Measurements from ENCODE around the gene ARHGAP10.

Gene ARHGAP10, protein sequence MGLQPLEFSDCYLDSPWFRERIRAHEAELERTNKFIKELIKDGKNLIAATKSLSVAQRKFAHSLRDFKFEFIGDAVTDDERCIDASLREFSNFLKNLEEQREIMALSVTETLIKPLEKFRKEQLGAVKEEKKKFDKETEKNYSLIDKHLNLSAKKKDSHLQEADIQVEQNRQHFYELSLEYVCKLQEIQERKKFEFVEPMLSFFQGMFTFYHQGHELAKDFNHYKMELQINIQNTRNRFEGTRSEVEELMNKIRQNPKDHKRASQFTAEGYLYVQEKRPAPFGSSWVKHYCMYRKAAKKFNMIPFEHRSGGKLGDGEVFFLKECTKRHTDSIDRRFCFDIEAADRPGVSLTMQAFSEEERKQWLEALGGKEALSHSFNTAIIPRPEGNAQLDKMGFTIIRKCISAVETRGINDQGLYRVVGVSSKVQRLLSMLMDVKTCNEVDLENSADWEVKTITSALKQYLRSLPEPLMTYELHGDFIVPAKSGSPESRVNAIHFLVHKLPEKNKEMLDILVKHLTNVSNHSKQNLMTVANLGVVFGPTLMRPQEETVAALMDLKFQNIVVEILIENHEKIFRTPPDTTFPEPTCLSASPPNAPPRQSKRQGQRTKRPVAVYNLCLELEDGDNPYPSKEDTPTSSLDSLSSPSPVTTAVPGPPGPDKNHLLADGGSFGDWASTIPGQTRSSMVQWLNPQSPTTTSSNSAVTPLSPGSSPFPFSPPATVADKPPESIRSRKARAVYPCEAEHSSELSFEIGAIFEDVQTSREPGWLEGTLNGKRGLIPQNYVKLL

DNA sequence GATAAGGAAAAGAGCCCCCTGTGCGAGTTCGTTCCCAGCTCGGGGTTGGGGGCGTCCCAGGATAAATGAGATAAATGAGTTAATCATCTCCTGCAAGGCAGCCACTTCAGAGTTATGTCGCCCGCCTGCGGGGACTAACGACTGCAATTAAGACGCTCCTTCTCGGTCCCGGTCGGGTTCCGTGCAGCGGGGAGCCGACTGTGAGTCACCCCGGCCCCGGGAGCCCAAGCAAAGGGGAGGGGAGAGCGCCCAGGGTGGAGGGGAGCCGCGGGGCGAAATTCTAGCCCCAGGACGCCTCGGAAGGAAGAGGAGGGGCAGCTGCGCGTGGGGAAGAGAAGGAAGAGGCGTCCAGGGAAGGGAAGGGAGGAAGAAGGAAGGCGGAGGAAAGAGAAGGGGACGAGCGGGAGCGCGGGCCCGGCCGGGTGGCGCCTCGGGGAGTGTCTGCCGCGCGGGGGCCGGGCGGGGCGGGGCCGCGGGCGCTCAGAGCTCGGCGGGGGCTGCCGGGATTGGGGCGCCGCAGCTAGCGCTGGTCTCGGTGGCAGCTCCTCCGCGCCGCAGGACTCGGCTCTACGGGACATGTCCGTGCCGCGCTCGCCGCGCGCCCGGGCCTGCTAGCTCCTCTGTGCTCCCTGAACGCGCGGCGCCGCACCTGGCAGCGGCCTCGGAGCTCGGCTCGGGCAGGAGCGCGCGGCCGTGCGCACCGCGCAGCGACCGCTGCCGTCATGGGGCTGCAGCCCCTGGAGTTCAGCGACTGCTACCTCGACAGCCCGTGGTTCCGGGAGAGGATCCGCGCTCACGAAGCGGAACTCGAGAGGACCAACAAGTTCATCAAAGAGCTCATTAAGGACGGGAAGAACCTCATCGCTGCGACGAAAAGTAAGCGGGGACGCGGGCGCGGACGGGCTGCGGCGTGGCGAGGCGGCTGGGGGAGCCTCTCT lies at the start of gene ARHGAP10:
Gene ARHGAP10, plus strand, starts transcription at position 509 of the 938 bp plus-strand sequence. Its CDS starts 214 bp downstream, at position 723.
- no peak within 1 kb of the TSS for H3K27ac ChIP-seq (ENCODE audit: low read length)
- DNase-seq (ENCODE audit: low read depth, low spot score): no peak

DNA sequence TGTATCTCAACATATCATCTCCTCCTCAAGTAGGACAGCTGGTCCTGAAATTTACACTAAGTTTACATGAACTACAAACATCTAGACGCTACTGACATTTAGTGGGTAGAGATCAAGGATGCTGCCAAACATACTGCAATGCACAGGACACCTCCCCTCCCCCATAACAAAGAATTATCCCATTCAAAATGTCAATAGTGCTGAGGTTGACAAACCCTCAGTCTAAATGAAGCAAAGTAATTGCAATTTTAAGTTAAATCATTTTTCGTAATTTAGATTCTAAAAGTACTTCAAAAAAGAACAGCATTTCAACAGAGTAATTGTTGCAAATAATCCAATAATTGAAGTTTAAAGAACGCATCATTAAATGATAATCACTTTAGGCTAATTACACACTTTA lies 49.1 kb upstream of the ARHGAP10 start:
- no peaks in the 10 kb centered on the region for H3K9me3 ChIP-seq (ENCODE audit: control insufficient read depth, insufficient read depth, low read length)
- H3K27me3 ChIP-seq (ENCODE audit: control insufficient read depth, insufficient read depth, low read length): no peaks in the 10 kb centered on the region
- no peak overlapping the region for H3K4me3 ChIP-seq (ENCODE audit: low read length)
- no CpG with 5 or more reads among the region's 3 CpGs for WGBS (ENCODE audit: insufficient coverage, insufficient read length)
- H3K4me1 ChIP-seq (ENCODE audit: control insufficient read depth, insufficient read depth, low read length): no peaks in the 10 kb centered on the region
- H3K27ac ChIP-seq (ENCODE audit: low read length): no peak overlapping the region
- DNase-seq (ENCODE audit: low read depth, low spot score): no peak
- H3K36me3 ChIP-seq (ENCODE audit: control insufficient read depth, insufficient read depth, low read length): no peaks in the 10 kb centered on the region

More for the DNA sequence above, at the start of gene ARHGAP10:
- Histone ChIP-seq H3K9me3 (ENCODE audit: control insufficient read depth, insufficient read depth, low read length) (no peaks in the 10 kb centered on the region), H3K36me3 (ENCODE audit: control insufficient read depth, insufficient read depth, low read length) (no peaks in the 10 kb centered on the region), H3K4me1 (ENCODE audit: control insufficient read depth, insufficient read depth, low read length) (peaks cover 3% of the 10 kb centered on the region; the same call in 1 of the 2 replicates), H3K27me3 (ENCODE audit: control insufficient read depth, insufficient read depth, low read length) (peaks cover 9% of the 10 kb centered on the region; the same call in 1 of the 2 replicates), H3K4me3 (ENCODE audit: low read length) (peak within 1 kb of the TSS; percentile 86)
- WGBS (ENCODE audit: insufficient coverage, insufficient read length): no CpG with 5 or more reads among the region's 106 CpGs

DNA sequence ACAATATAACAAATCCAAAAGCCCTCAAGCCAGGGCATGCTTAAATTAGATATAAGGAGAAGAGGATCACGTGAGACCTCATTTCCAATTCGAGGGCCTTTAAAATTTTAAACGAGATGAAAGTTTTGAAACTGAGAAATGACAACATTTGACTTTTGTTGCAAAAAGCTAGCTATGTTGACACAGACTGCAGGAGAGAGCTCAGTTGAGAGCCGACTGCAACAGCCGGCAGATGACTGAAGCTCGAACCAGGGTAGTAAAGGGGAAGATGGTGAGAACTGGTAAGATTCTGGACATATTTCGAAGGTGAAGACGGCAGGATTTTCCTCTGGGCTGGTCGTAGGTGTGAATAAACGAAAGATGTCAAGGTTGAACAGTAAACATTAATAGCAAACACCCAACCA lies 48.7 kb upstream of the ARHGAP10 start:
- Histone ChIP-seq H3K4me3 (ENCODE audit: low read length) (peak overlapping the region; percentile 73; the same call in 1 of the 2 replicates), H3K36me3 (ENCODE audit: control insufficient read depth, insufficient read depth, low read length) (no peaks in the 10 kb centered on the region), H3K4me1 (ENCODE audit: control insufficient read depth, insufficient read depth, low read length) (no peaks in the 10 kb centered on the region), H3K27ac (ENCODE audit: low read length) (no peak overlapping the region), H3K27me3 (ENCODE audit: control insufficient read depth, insufficient read depth, low read length) (no peaks in the 10 kb centered on the region), H3K9me3 (ENCODE audit: control insufficient read depth, insufficient read depth, low read length) (no peaks in the 10 kb centered on the region)
- no CpG with 5 or more reads among the region's 10 CpGs for WGBS (ENCODE audit: insufficient coverage, insufficient read length)
- DNase-seq (ENCODE audit: low read depth, low spot score): no peak

DNA sequence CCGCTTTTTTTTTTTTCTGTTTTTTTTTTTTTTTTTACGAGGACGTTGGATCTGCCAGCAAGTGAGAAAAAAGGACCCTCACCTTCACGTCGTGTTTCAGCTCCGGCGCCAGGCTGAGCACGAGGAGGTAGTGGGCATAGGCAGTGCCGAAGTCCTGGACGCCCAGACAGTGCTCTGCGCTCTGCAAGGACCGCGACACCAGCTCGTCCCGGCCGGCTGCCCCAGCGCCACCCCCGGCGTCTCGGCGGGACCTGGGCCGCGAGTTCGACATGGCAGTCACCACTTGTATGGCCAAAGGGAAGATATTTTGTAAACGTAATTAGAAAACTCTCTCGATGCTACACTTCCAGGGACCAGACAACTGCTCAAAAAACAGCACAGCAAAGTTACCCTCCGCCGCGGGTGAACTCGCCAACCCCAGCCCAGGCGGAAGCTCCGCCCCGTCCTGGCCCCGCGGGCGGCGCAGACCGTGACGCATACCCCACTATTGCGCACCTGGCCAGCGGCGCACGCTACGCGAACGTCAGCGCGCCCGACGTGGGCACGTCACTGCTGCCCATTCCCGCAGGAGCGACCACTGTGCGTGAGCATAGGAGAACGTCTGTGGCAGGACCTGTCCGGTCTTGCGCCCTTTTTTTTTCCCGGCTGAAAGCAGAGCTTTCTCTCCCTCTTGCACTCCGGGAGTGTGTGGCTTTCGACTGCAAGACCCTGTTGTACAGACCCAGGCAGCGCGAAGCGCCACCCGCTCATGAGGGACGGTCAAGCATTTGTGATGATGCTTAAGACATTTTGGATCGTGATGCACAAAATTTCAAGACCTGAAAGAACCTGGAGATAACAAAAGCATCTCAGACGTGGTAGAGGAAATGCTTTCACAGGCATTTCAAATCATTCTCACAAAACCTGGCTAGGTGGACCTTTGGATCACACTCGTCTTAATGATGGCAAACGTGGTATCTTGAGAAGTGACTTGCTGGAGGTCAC lies 47.9 kb upstream of the ARHGAP10 start, which contains the start of gene PRMT9:
Gene PRMT9, minus strand, starts transcription at position 447 of the 984 bp plus-strand sequence. Its CDS starts 176 bp downstream, at position 271.
- Histone ChIP-seq H3K9me3 (ENCODE audit: control insufficient read depth, insufficient read depth, low read length) (no peaks in the 10 kb centered on the region), H3K4me1 (ENCODE audit: control insufficient read depth, insufficient read depth, low read length) (no peaks in the 10 kb centered on the region), H3K27me3 (ENCODE audit: control insufficient read depth, insufficient read depth, low read length) (no peaks in the 10 kb centered on the region), H3K4me3 (ENCODE audit: low read length) (peak within 1 kb of the TSS; percentile 73), H3K36me3 (ENCODE audit: control insufficient read depth, insufficient read depth, low read length) (no peaks in the 10 kb centered on the region), H3K27ac (ENCODE audit: low read length) (no peak within 1 kb of the TSS)
- DNase-seq (ENCODE audit: low read depth, low spot score): peak; percentile 82
- WGBS (ENCODE audit: insufficient coverage, insufficient read length): no CpG with 5 or more reads among the region's 69 CpGs

DNA sequence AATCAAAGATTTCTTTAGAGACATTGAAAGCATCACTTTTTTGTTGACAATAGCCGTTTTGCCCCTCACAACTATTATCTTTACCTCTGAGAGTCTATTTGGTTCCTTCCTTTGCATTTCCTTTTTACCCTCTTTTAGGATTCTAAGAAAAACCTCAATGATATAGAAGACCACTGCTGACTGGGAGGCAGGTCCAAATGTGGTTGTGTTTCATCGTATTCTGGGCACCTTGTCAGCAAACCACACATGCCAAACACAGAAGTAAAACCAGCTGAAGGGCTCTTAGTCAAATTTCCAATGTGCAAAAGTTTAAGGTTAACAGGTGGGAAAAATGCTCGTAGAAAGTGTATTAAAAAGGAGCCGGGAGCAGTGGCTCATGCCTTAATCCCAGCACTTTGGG lies 42.8 kb upstream of the ARHGAP10 start:
- Histone ChIP-seq H3K4me3 (ENCODE audit: low read length) (no peak overlapping the region), H3K36me3 (ENCODE audit: control insufficient read depth, insufficient read depth, low read length) (no peaks in the 10 kb centered on the region), H3K9me3 (ENCODE audit: control insufficient read depth, insufficient read depth, low read length) (no peaks in the 10 kb centered on the region), H3K27me3 (ENCODE audit: control insufficient read depth, insufficient read depth, low read length) (no peaks in the 10 kb centered on the region), H3K27ac (ENCODE audit: low read length) (no peak overlapping the region), H3K4me1 (ENCODE audit: control insufficient read depth, insufficient read depth, low read length) (no peaks in the 10 kb centered on the region)
- no peak for DNase-seq (ENCODE audit: low read depth, low spot score)
- WGBS (ENCODE audit: insufficient coverage, insufficient read length): no CpG with 5 or more reads among the region's 4 CpGs

DNA sequence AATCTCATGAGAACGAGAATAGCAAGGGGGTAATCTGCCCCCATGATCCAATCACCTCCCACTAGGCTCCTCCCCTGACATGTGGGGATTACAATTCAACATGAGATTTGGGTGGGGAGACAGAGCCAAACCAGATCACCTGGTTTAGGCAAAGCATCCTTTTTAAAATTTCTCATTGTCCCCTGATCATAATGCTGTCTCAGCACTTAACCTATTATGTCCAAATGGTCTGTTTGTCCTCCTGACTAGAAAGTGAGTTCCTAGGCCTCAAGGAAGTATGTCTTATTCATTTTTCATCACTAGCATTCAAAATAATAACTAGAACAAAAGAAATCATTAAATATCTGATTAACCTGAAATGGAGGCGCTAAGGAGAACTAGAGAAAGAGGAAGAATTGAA lies 40.1 kb upstream of the ARHGAP10 start:
- H3K9me3 ChIP-seq (ENCODE audit: control insufficient read depth, insufficient read depth, low read length): no peaks in the 10 kb centered on the region
- no peak overlapping the region for H3K27ac ChIP-seq (ENCODE audit: low read length)
- H3K27me3 ChIP-seq (ENCODE audit: control insufficient read depth, insufficient read depth, low read length): no peaks in the 10 kb centered on the region
- no CpG with 5 or more reads among the region's 2 CpGs for WGBS (ENCODE audit: insufficient coverage, insufficient read length)
- no peaks in the 10 kb centered on the region for H3K36me3 ChIP-seq (ENCODE audit: control insufficient read depth, insufficient read depth, low read length)
- no peak for DNase-seq (ENCODE audit: low read depth, low spot score)
- no peak overlapping the region for H3K4me3 ChIP-seq (ENCODE audit: low read length)
- no peaks in the 10 kb centered on the region for H3K4me1 ChIP-seq (ENCODE audit: control insufficient read depth, insufficient read depth, low read length)

DNA sequence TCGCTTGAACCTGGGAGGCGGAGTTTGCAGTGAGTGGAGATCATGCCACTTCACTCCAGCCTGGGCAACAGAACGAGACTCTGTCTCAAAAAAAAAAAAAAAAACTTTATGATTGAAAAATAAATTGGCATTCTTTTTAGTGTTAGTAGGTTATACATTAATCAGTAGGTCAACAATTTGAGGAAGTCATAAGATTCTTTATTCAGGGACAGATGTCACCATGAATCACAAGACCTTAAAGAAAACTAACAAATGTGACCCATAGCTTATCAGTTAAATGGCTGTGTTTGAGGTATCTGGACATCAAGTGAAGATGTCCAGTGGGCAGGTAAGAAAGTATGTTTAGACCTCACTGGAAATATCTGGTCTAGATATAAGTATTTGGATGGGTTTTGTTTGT lies 38.7 kb upstream of the ARHGAP10 start:
- no peaks in the 10 kb centered on the region for H3K36me3 ChIP-seq (ENCODE audit: control insufficient read depth, insufficient read depth, low read length)
- H3K27ac ChIP-seq (ENCODE audit: low read length): no peak overlapping the region
- no CpG with 5 or more reads among the region's 3 CpGs for WGBS (ENCODE audit: insufficient coverage, insufficient read length)
- no peak for DNase-seq (ENCODE audit: low read depth, low spot score)
- H3K27me3 ChIP-seq (ENCODE audit: control insufficient read depth, insufficient read depth, low read length): no peaks in the 10 kb centered on the region
- no peak overlapping the region for H3K4me3 ChIP-seq (ENCODE audit: low read length)
- no peaks in the 10 kb centered on the region for H3K4me1 ChIP-seq (ENCODE audit: control insufficient read depth, insufficient read depth, low read length)
- H3K9me3 ChIP-seq (ENCODE audit: control insufficient read depth, insufficient read depth, low read length): no peaks in the 10 kb centered on the region

DNA sequence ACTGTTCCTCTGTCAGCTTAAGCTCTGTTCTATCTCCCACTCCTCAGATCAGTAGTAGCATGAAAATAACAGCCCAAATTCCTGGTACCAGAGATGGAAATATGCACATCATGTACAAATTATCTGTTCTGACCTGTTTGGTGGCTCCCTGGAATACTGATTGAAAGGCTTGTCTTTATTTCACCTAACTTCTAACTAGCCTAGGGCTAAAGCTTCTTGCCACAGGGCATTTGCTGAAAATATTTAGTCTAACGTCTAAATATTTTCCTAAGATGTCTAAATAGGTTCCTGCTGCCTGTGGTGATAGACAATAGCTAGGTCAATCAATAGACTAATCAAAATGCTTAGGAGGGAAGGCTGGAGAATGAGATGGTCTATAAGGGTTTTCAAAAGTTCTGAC lies 35.0 kb upstream of the ARHGAP10 start:
- Histone ChIP-seq H3K9me3 (ENCODE audit: control insufficient read depth, insufficient read depth, low read length) (no peaks in the 10 kb centered on the region), H3K27me3 (ENCODE audit: control insufficient read depth, insufficient read depth, low read length) (no peaks in the 10 kb centered on the region), H3K4me3 (ENCODE audit: low read length) (no peak overlapping the region), H3K4me1 (ENCODE audit: control insufficient read depth, insufficient read depth, low read length) (no peaks in the 10 kb centered on the region), H3K27ac (ENCODE audit: low read length) (no peak overlapping the region), H3K36me3 (ENCODE audit: control insufficient read depth, insufficient read depth, low read length) (no peaks in the 10 kb centered on the region)
- DNase-seq (ENCODE audit: low read depth, low spot score): no peak
- no CpG with 5 or more reads among the region's 1 CpG for WGBS (ENCODE audit: insufficient coverage, insufficient read length)

DNA sequence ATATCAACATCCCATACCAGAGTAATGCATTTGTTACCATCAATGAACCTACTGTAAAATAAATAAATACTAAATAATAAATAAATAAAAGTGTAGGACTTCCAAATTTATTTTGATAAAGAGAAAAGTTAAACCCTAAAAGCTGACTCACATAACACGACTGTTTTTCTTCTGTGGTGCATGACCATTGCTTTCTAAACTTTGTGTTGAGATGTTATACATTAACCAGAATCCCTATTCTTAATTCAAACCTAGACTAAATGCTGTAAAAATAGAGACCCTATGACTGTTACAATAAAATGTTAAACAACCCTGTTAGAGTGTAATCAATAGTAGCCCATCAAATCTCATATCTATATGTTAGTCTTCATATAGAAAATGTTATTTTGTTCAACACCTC lies 27.0 kb upstream of the ARHGAP10 start:
- Histone ChIP-seq H3K27ac (ENCODE audit: low read length) (no peak overlapping the region), H3K4me3 (ENCODE audit: low read length) (no peak overlapping the region), H3K9me3 (ENCODE audit: control insufficient read depth, insufficient read depth, low read length) (no peaks in the 10 kb centered on the region), H3K27me3 (ENCODE audit: control insufficient read depth, insufficient read depth, low read length) (no peaks in the 10 kb centered on the region), H3K36me3 (ENCODE audit: control insufficient read depth, insufficient read depth, low read length) (no peaks in the 10 kb centered on the region), H3K4me1 (ENCODE audit: control insufficient read depth, insufficient read depth, low read length) (no peaks in the 10 kb centered on the region)
- no CpG with 5 or more reads among the region's 1 CpG for WGBS (ENCODE audit: insufficient coverage, insufficient read length)
- DNase-seq (ENCODE audit: low read depth, low spot score): no peak
